IgD-negative memory B cell (primary cell): ENCODE data around the gene MEIS1. TPM values are rescaled to one million over a fixed set of nuclear protein-coding genes. Genes with fewer than 3 reads are reported as not detected.

Experiments used
- H3K27ac Mint-ChIP-seq, 3 donors: one replicate each; pipeline ENCODE4 v1.8.0; 2020 to 2022; ENCODE audit warnings: mild to moderate bottlenecking in 3 of 3, mixed read lengths in 3 of 3, moderate library complexity in 1 of 3
- H3K27me3 Mint-ChIP-seq: one replicate; pipeline ENCODE4 v1.8.0; 2021; ENCODE audit warnings: mixed read lengths
- H3K36me3 Mint-ChIP-seq: one replicate; pipeline ENCODE4 v1.8.0; 2020; ENCODE audit warnings: mild to moderate bottlenecking, mixed read lengths
- H3K4me1 Mint-ChIP-seq, 3 donors: one replicate each; pipeline ENCODE4 v1.8.0; 2020 to 2022; ENCODE audit warnings: mixed read lengths in 3 of 3, mild to moderate bottlenecking in 1 of 3
- H3K4me3 Mint-ChIP-seq, 4 donors: one replicate each; pipeline ENCODE4 v1.8.0; 2020 to 2022; ENCODE audit warnings: mild to moderate bottlenecking in 4 of 4, mixed read lengths in 4 of 4, moderate library complexity in 3 of 4
- H3K9me3 Mint-ChIP-seq, 3 donors: one replicate each; pipeline ENCODE4 v1.8.0; 2020 to 2021; ENCODE audit warnings: mixed read lengths in 3 of 3, mild to moderate bottlenecking in 1 of 3
- polyA plus RNA-seq: library from polyadenylated mRNA; unstranded; fragments of 300-500 nt; fragmentation: Illumina TruSeq; gene quantifications from one replicate; pipeline ENCODE4 v1.2.3, GENCODE V29; 2021

Gene MEIS1
- polyA plus RNA-seq, 1 donor from 2014 or later: 0.33 TPM

- peaks cover 2% of the 10 kb centered on the region for H3K27me3 Mint-ChIP-seq
- no peaks in the 10 kb centered on the region for H3K4me1 Mint-ChIP-seq
- no peak overlapping the region for H3K27ac Mint-ChIP-seq
- H3K4me3 Mint-ChIP-seq: no peak overlapping the region
- peaks cover 0 to 2% (median 0%) of the 10 kb centered on the region in 3 donors for H3K9me3 Mint-ChIP-seq
- H3K36me3 Mint-ChIP-seq: no peaks in the 10 kb centered on the region
Measured at GRCh38 chr2:66535574-66536289, 100.8 kb downstream of the MEIS1 start.

GRCh38 chr2:66536290-66536673 is 101.4 kb downstream of the MEIS1 start:
- no peak overlapping the region for H3K27ac Mint-ChIP-seq
- H3K4me3 Mint-ChIP-seq: no peak overlapping the region
- no peaks in the 10 kb centered on the region for H3K36me3 Mint-ChIP-seq
- no peaks in the 10 kb centered on the region for H3K9me3 Mint-ChIP-seq
- H3K4me1 Mint-ChIP-seq: no peaks in the 10 kb centered on the region
- peaks cover 2% of the 10 kb centered on the region for H3K27me3 Mint-ChIP-seq

- no peak overlapping the region for H3K4me3 Mint-ChIP-seq
- H3K27me3 Mint-ChIP-seq: peaks cover 2% of the 10 kb centered on the region
- H3K4me1 Mint-ChIP-seq: no peaks in the 10 kb centered on the region
- H3K27ac Mint-ChIP-seq: no peak overlapping the region
- H3K36me3 Mint-ChIP-seq: no peaks in the 10 kb centered on the region
- no peaks in the 10 kb centered on the region for H3K9me3 Mint-ChIP-seq
Measured at GRCh38 chr2:66536997-66537396, 102.1 kb downstream of the MEIS1 start.

GRCh38 chr2:66538291-66538690 is 103.4 kb downstream of the MEIS1 start:
- H3K36me3 Mint-ChIP-seq: no peaks in the 10 kb centered on the region
- no peaks in the 10 kb centered on the region for H3K4me1 Mint-ChIP-seq
- no peak overlapping the region for H3K27ac Mint-ChIP-seq
- H3K27me3 Mint-ChIP-seq: peaks cover 2% of the 10 kb centered on the region
- H3K4me3 Mint-ChIP-seq: no peak overlapping the region
- H3K9me3 Mint-ChIP-seq: no peaks in the 10 kb centered on the region

GRCh38 chr2:66539452-66539851 is 104.5 kb downstream of the MEIS1 start:
- no peak overlapping the region for H3K4me3 Mint-ChIP-seq
- H3K9me3 Mint-ChIP-seq: no peaks in the 10 kb centered on the region
- no peaks in the 10 kb centered on the region for H3K4me1 Mint-ChIP-seq

GRCh38 chr2:66541646-66542045 is 106.7 kb downstream of the MEIS1 start:
- Mint-ChIP-seq H3K27me3 (peaks cover 4% of the 10 kb centered on the region), H3K36me3 (no peaks in the 10 kb centered on the region), H3K9me3 (no peaks in the 10 kb centered on the region), H3K4me1 (no peaks in the 10 kb centered on the region), H3K27ac (no peak overlapping the region), H3K4me3 (no peak overlapping the region)

More at GRCh38 chr2:66539452-66539851, 104.5 kb downstream of the MEIS1 start:
- Mint-ChIP-seq H3K36me3 (no peaks in the 10 kb centered on the region), H3K27ac (no peak overlapping the region), H3K27me3 (peaks cover 4% of the 10 kb centered on the region)

- no peak overlapping the region for H3K27ac Mint-ChIP-seq
- H3K9me3 Mint-ChIP-seq: no peaks in the 10 kb centered on the region
- peaks cover 4% of the 10 kb centered on the region for H3K27me3 Mint-ChIP-seq
- no peak overlapping the region for H3K4me3 Mint-ChIP-seq
- no peaks in the 10 kb centered on the region for H3K4me1 Mint-ChIP-seq
- no peaks in the 10 kb centered on the region for H3K36me3 Mint-ChIP-seq
Measured at GRCh38 chr2:66543257-66543767, 108.4 kb downstream of the MEIS1 start.

- Mint-ChIP-seq H3K27ac (no peak overlapping the region), H3K4me3 (no peak overlapping the region)
Measured at GRCh38 chr2:66544258-66544657, 109.3 kb downstream of the MEIS1 start.

GRCh38 chr2:66545258-66545657 is 110.3 kb downstream of the MEIS1 start:
- Mint-ChIP-seq H3K4me1 (no peaks in the 10 kb centered on the region), H3K27ac (no peak overlapping the region), H3K4me3 (no peak overlapping the region), H3K27me3 (peaks cover 2% of the 10 kb centered on the region), H3K36me3 (no peaks in the 10 kb centered on the region), H3K9me3 (no peaks in the 10 kb centered on the region)

More at GRCh38 chr2:66544258-66544657, 109.3 kb downstream of the MEIS1 start:
- no peaks in the 10 kb centered on the region for H3K4me1 Mint-ChIP-seq
- H3K27me3 Mint-ChIP-seq: peaks cover 2% of the 10 kb centered on the region
- H3K36me3 Mint-ChIP-seq: no peaks in the 10 kb centered on the region
- H3K9me3 Mint-ChIP-seq: no peaks in the 10 kb centered on the region

GRCh38 chr2:66547118-66547517 is 112.2 kb downstream of the MEIS1 start:
- Mint-ChIP-seq H3K36me3 (no peaks in the 10 kb centered on the region), H3K9me3 (no peaks in the 10 kb centered on the region), H3K27me3 (peaks cover 4% of the 10 kb centered on the region), H3K27ac (no peak overlapping the region), H3K4me1 (peaks cover 0 to 1% (median 0%) of the 10 kb centered on the region in 3 donors), H3K4me3 (no peak overlapping the region)

GRCh38 chr2:66547887-66548286 is 113.0 kb downstream of the MEIS1 start:
- Mint-ChIP-seq H3K9me3 (no peaks in the 10 kb centered on the region), H3K36me3 (no peaks in the 10 kb centered on the region), H3K27ac (no peak overlapping the region), H3K4me3 (no peak overlapping the region), H3K4me1 (peaks cover 0 to 1% (median 0%) of the 10 kb centered on the region in 3 donors), H3K27me3 (peaks cover 4% of the 10 kb centered on the region)

GRCh38 chr2:66548422-66548821 is 113.5 kb downstream of the MEIS1 start:
- no peaks in the 10 kb centered on the region for H3K9me3 Mint-ChIP-seq
- H3K4me3 Mint-ChIP-seq: no peak overlapping the region
- no peak overlapping the region for H3K27ac Mint-ChIP-seq
- H3K36me3 Mint-ChIP-seq: no peaks in the 10 kb centered on the region
- H3K27me3 Mint-ChIP-seq: peaks cover 4% of the 10 kb centered on the region
- peaks cover 0 to 1% (median 0%) of the 10 kb centered on the region in 3 donors for H3K4me1 Mint-ChIP-seq

- Mint-ChIP-seq H3K27me3 (peaks cover 3% of the 10 kb centered on the region), H3K27ac (no peak overlapping the region), H3K9me3 (no peaks in the 10 kb centered on the region), H3K36me3 (no peaks in the 10 kb centered on the region), H3K4me3 (no peak overlapping the region), H3K4me1 (peaks cover 0 to 4% (median under 1%) of the 10 kb centered on the region in 3 donors)
Measured at GRCh38 chr2:66550826-66551225, 115.9 kb downstream of the MEIS1 start.

- Mint-ChIP-seq H3K4me3 (no peak overlapping the region), H3K27ac (no peak overlapping the region), H3K27me3 (peaks cover 13% of the 10 kb centered on the region), H3K4me1 (peaks cover 0 to 9% (median 5%) of the 10 kb centered on the region in 3 donors), H3K36me3 (no peaks in the 10 kb centered on the region), H3K9me3 (no peaks in the 10 kb centered on the region)
Measured at GRCh38 chr2:66553370-66553769, 118.4 kb downstream of the MEIS1 start.

GRCh38 chr2:66555091-66555490 is 120.2 kb downstream of the MEIS1 start:
- H3K4me1 Mint-ChIP-seq: peaks cover 0 to 9% (median 5%) of the 10 kb centered on the region in 3 donors
- H3K27ac Mint-ChIP-seq: no peak overlapping the region
- no peaks in the 10 kb centered on the region for H3K36me3 Mint-ChIP-seq
- no peaks in the 10 kb centered on the region for H3K9me3 Mint-ChIP-seq
- no peak overlapping the region for H3K4me3 Mint-ChIP-seq
- H3K27me3 Mint-ChIP-seq: peaks cover 16% of the 10 kb centered on the region
